GM21360 (cell line): ENCODE data around the gene ALDH1L2.
"Not testable (repeated sequence)": the region's sequence is repeated elsewhere in the genome, so short reads cannot be mapped to it uniquely, and the experiment has no call there.

Source experiments
- ATAC-seq: cut with Tn5 transposase; IDR thresholded peaks from one replicate; pipeline ENCODE4 v1.9.1; 2021; ENCODE audit warnings: mild to moderate bottlenecking, moderate library complexity; ENCODE audit not compliant: unreplicated experiment

ALDH1L2 gene

DNA sequence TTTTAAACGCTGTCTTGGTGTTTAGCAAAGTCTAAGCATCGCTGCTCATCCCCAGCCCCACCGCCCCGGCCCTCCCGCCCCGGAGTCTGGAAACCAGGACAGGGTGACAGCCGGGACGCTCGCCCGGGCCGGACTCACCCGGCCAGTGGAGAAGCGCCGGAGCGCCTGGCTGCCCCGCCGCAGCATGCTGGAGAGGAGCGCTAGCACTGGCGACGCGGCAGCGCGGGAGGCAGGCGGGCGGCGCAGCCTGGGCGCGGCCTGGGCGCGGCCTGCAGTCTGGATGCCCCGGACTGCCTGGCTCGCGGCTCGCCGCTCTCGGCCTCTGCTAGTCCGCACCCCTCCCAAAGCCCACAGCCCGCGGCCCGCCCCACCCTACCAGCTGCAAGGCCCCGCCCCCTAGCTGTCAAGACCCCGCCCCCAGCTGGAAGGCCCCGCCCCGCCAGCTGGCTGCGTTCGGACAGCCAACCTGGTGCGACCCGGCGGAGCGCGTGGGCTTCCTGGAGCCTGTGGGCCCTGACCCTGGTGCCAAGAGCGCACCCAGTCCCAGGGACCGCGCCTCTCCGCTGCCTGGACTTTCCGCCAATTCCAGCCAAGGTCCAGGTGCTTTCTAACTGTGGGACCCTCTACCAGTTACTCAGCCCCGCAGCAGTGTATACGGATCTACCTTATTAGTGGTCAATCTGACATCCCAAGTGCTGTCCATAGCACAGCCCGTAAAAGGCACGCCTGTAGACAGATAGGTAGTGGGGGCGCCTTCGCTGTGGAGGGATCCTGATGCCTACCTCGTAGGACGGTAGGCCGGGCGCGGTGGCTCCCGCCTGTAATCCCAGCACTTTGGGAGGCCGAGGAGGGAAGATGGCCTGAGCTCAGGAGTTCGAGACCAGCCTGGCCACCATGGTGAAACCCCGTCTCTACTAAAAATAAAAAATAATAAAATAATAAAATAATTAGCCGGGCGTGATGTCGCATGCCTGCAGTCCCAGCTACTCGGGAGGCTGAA is at the start of gene ALDH1L2:
TSS of gene ALDH1L2 (minus strand) at position 208 of the 1,000 bp plus-strand sequence. CDS start at position 186, 22 bp downstream.
- ATAC-seq = peak; percentile 73

- no peak for ATAC-seq
Observed at GRCh38 chr12:105120551-105120950, 36.3 kb upstream of the ALDH1L2 start.

- no peak for ATAC-seq
Observed at GRCh38 chr12:105116969-105117368, 32.7 kb upstream of the ALDH1L2 start.

GRCh38 chr12:105113094-105113493 is 28.8 kb upstream of the ALDH1L2 start:
- no peak for ATAC-seq

DNA sequence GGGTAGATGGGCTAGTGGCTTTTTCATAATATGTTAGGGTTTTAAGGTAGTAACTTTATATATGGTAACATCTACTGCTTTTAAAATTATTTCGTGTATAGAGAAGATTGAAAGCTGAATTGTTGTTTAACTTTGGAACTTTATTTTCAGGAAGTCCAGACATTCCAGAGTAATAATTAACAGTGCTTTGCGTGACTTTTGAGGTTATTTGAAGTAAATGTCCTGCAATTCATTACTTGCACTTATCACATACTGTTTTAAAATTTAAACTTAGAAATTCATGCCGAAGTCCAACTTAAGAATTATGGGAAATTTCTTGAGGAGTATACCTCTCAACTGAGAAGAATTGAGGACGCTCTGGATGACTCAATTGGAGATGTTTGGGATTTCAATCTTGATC is 26.6 kb upstream of the ALDH1L2 start:
- no peak for ATAC-seq

- ATAC-seq = no peak
Observed at GRCh38 chr12:105109465-105110212, 25.4 kb upstream of the ALDH1L2 start.

GRCh38 chr12:105107494-105108371 is 23.5 kb upstream of the ALDH1L2 start, which contains the start of gene WASHC4:
WASHC4 (plus strand) TSS chr12:105107731; CDS start chr12:105107801, 70 bp downstream.
- ATAC-seq = peak; percentile 85

GRCh38 chr12:105107171-105107493 is 22.9 kb upstream of the ALDH1L2 start:
- ATAC-seq = peak; percentile 7

GRCh38 chr12:105106621-105107020 is 22.4 kb upstream of the ALDH1L2 start:
- no peak for ATAC-seq

DNA sequence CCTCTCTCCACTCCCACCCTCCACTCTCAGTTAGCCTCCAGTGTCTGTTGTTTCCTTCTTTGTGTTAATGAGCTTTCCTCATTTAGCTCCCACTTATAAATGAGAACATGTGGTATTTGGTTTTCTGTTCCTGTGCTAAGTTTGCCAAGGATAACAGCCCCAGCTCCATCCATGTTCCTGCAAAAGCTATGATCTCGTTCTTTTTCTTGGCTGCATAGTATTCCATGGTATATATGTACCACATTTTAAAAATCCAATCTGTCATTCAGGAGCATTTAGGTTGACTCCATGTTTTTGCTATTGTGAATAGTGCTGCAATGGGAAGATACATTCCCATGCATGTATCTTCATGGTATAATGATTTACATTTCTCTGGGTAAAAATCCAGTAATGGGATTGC is 20.5 kb upstream of the ALDH1L2 start:
- ATAC-seq = no peak

DNA sequence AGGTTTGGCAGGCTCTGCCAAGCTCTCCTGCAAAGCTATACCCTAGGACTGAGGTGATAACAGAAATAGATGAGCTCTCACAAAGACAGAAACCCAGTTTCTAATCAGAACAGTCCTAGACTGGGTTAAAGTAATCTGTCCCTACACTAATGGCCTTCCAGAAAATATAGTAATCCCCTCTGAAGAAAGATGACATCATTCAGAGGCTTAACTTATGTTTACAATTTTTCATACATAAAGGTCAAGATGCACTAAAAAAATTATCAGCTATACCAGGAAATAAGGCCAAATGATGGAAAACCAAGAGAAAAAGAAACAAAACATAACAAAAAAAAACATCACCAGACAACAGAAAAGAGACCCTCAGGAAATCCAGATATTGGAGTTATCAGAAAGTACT is 18.4 kb upstream of the ALDH1L2 start:
- ATAC-seq = no peak

DNA sequence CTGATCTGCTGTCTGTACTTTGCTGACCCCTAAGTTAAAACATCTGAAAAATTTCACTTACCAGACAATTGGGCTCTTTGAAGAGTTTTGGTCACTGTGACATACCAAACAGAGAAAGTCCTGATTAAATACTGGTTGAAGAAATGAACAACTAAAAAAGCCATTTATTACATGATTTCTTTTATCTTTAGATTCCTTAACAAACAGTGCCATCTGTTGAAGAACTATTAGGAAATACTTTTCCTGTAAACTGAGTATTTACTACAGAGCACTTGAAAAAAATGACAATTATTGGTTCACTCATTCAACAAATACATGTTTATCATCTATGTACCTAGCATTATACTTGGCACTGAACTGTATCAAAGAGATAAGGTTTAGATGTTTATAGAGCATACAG is 16.7 kb upstream of the ALDH1L2 start:
- no peak for ATAC-seq

DNA sequence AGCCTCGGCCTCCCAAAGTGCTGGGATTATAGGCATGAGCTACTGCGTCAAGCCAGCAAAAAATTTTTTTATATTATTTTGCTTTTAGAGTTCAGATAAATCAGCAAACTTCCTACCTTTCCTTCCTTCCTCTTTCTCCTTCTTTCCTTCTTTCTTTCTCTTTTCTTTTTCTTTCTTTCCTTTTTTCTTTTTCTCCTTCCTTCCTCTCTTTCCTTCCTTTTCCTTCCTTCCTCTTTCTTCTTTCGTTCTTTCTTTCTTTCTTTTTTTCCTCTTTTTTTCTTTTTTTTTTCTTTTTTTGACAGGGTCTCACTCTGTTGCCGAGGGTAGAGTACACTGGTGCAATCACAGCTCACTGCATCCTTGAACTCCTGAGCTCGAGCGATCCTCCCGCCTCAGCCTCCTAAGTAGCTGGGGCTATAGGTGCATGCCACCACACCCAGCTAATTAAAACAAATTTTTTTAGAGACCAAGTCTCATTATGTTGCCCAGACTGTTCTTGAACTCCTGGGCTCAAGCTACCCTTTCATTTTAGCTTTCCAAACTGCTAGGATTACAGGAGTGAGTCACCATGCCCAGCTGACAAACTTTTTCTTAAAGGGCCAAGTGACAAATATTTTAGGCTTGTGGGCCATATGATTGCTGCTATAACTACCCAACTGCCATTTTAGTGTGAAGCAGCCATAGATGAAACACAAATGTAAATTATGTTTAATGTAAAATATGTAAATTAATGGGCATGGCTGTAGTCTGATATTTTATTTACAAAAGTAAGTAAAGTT is 16.1 kb upstream of the ALDH1L2 start:
- ATAC-seq = no peak

DNA sequence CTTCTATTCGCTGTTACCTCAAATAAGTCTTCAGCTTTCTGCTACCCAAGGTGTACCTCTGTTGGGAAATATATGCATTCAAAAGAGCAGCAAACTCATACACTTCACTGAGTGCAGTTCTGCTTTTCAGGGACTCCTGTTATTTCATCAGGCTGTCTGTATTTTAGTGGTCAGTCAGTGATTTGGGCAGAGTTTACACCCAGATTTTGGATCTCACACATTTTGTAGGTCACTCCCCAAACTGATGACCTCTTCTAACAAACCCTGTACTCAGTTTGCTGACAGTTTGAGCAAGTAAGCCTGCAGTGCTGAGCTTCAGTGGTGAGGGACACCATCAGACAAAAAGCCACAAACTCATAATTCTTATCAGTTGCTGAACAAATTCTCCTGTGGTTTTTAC is 15.1 kb upstream of the ALDH1L2 start:
- no peak for ATAC-seq

DNA sequence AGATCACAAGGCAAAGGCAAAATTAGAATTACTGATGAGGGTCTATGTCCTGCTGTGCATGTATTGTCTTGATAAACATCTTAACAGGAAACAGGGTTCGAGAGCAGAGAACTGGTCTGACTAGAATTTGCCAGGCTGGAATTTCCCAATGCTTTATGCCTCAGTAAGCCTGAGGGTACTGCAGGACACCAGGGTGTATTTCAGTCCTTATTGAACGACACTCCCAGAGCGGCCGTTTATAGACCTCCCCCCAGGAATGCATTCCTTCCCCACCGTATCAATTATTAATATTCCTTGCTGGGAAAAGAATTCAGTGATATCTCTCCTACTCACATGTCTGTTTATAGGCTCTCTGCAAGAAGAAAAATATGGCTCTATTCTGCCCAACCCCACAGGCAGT is 11.1 kb upstream of the ALDH1L2 start:
- ATAC-seq = not testable (repeated sequence)

- ATAC-seq = no peak
Observed at GRCh38 chr12:105092336-105092735, 8.1 kb upstream of the ALDH1L2 start.

- no peak for ATAC-seq
Observed at GRCh38 chr12:105091476-105092206, 7.4 kb upstream of the ALDH1L2 start.

- ATAC-seq = no peak
Observed at GRCh38 chr12:105090361-105090760, 6.1 kb upstream of the ALDH1L2 start.

DNA sequence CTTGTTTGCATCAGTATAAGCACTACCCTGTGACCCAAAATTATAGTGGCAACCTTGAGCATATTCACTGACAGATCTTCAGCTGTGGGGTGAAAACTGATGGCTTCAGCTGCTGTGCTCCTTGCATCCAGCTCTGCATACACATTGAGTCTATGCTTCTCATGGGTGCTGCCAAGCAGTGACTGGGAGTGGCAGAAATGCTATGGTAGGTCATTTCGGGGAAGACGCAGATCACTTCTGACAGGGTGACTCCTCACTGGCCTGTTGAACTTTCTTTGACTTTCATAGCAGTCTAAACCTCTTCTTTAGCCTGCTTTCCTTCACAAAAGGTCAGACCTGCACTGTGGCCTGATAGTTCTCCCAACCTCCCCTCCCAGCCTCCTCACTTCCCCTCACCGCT is 5.6 kb upstream of the ALDH1L2 start:
- no peak for ATAC-seq
